HEK293 (cell line): ENCODE measurements around the gene LIG3.

Source experiments
- BCL11A ChIP-seq: fragments of 450-650 bp; formaldehyde crosslinking; IDR thresholded peaks from 2 replicates; pipeline ENCODE4 v1.5.1; 2016; ENCODE audit warnings: low read depth, missing biosample characterization, missing genetic modification characterization
- INSM2 ChIP-seq: fragments of 450-650 bp; formaldehyde crosslinking; IDR thresholded peaks from 2 replicates; pipeline ENCODE4 v1.5.1; 2016; ENCODE audit warnings: missing biosample characterization, missing genetic modification characterization
- KLF1 ChIP-seq: fragments of 450-650 bp; formaldehyde crosslinking; IDR thresholded peaks from 2 replicates; pipeline ENCODE4 v1.5.1; 2016; ENCODE audit warnings: missing biosample characterization, missing genetic modification characterization
- KLF8 ChIP-seq: fragments of 450-650 bp; formaldehyde crosslinking; IDR thresholded peaks from 2 replicates; pipeline ENCODE4 v1.5.1; 2016; ENCODE audit warnings: missing biosample characterization, missing genetic modification characterization
- OVOL3 ChIP-seq: fragments of 450-650 bp; formaldehyde crosslinking; IDR thresholded peaks from 2 replicates; pipeline ENCODE4 v1.5.1; 2016; ENCODE audit warnings: missing biosample characterization, missing genetic modification characterization
- SCRT2 ChIP-seq: fragments of 450-650 bp; formaldehyde crosslinking; IDR thresholded peaks from 2 replicates; pipeline ENCODE4 v1.5.1; 2016; ENCODE audit warnings: missing biosample characterization, missing genetic modification characterization
- SETDB1 ChIP-seq: IDR thresholded peaks from one replicate; pipeline ENCODE4 v1.6.1; 2017; ENCODE audit warnings: mild to moderate bottlenecking, low read length, moderate library complexity, mixed read lengths; ENCODE audit not compliant: insufficient read length
- TCF7L2 ChIP-seq: IDR thresholded peaks from 2 replicates; pipeline ENCODE4 v1.6.1; 2011; ENCODE audit warnings: low read depth, mild to moderate bottlenecking, inconsistent platforms, low read length, moderate library complexity, borderline replicate concordance
- YY1 ChIP-seq: fragments of 450-650 bp; formaldehyde crosslinking; IDR thresholded peaks from 2 replicates; pipeline ENCODE4 v1.5.1; 2018; ENCODE audit warnings: missing biosample characterization, missing genetic modification characterization
- ZBTB1 ChIP-seq: fragments of 450-650 bp; formaldehyde crosslinking; IDR thresholded peaks from 2 replicates; pipeline ENCODE4 v1.5.1; 2016; ENCODE audit warnings: missing biosample characterization, missing genetic modification characterization
- ZBTB17 ChIP-seq: fragments of 450-650 bp; formaldehyde crosslinking; IDR thresholded peaks from 2 replicates; pipeline ENCODE4 v1.5.1; 2016; ENCODE audit warnings: missing biosample characterization, missing genetic modification characterization
- ZEB2 ChIP-seq: fragments of 450-650 bp; formaldehyde crosslinking; IDR thresholded peaks from 2 replicates; pipeline ENCODE4 v1.5.1; 2016; ENCODE audit warnings: missing biosample characterization, missing genetic modification characterization
- ZFP3 ChIP-seq: fragments of 450-650 bp; formaldehyde crosslinking; IDR thresholded peaks from 2 replicates; pipeline ENCODE4 v1.5.1; 2016; ENCODE audit warnings: low read depth, missing biosample characterization, missing genetic modification characterization
- ZFP37 ChIP-seq: fragments of 450-650 bp; formaldehyde crosslinking; IDR thresholded peaks from 2 replicates; pipeline ENCODE4 v1.5.1; 2016; ENCODE audit warnings: missing biosample characterization, missing genetic modification characterization
- ZFP69B ChIP-seq: fragments of 450-650 bp; formaldehyde crosslinking; IDR thresholded peaks from 2 replicates; pipeline ENCODE4 v1.5.1; 2016; ENCODE audit warnings: missing biosample characterization, missing genetic modification characterization
- ZNF112 ChIP-seq: fragments of 450-650 bp; formaldehyde crosslinking; IDR thresholded peaks from 2 replicates; pipeline ENCODE4 v1.5.0; 2017; ENCODE audit warnings: missing biosample characterization, missing genetic modification characterization
- ZNF121 ChIP-seq: fragments of 450-650 bp; formaldehyde crosslinking; IDR thresholded peaks from 2 replicates; pipeline ENCODE4 v1.5.1; 2016; ENCODE audit warnings: missing biosample characterization, missing genetic modification characterization
- ZNF155 ChIP-seq: fragments of 450-650 bp; formaldehyde crosslinking; IDR thresholded peaks from 2 replicates; pipeline ENCODE4 v1.5.1; 2016; ENCODE audit warnings: missing biosample characterization, missing genetic modification characterization
- ZNF18 ChIP-seq: fragments of 450-650 bp; formaldehyde crosslinking; IDR thresholded peaks from 2 replicates; pipeline ENCODE4 v1.5.1; 2016; ENCODE audit warnings: missing biosample characterization, missing genetic modification characterization
- ZNF292 ChIP-seq: fragments of 450-650 bp; formaldehyde crosslinking; IDR thresholded peaks from 2 replicates; pipeline ENCODE4 v1.5.1; 2016; ENCODE audit warnings: low read depth, missing biosample characterization, missing genetic modification characterization, borderline replicate concordance
- ZNF366 ChIP-seq: fragments of 450-650 bp; formaldehyde crosslinking; conservative IDR thresholded peaks from 2 replicates; pipeline ENCODE4 v1.5.1; 2016; ENCODE audit warnings: missing biosample characterization, missing genetic modification characterization
- ZNF394 ChIP-seq: fragments of 450-650 bp; formaldehyde crosslinking; IDR thresholded peaks from 2 replicates; pipeline ENCODE4 v1.5.1; 2016; ENCODE audit warnings: missing biosample characterization, missing genetic modification characterization, mild to moderate bottlenecking, moderate library complexity, borderline replicate concordance
- ZNF404 ChIP-seq: fragments of 450-650 bp; formaldehyde crosslinking; IDR thresholded peaks from 2 replicates; pipeline ENCODE4 v1.5.1; 2017; ENCODE audit warnings: missing biosample characterization, missing genetic modification characterization
- ZNF501 ChIP-seq: fragments of 450-650 bp; formaldehyde crosslinking; IDR thresholded peaks from 2 replicates; pipeline ENCODE4 v1.5.1; 2016; ENCODE audit warnings: missing biosample characterization, missing genetic modification characterization
- ZNF555 ChIP-seq: fragments of 450-650 bp; formaldehyde crosslinking; conservative IDR thresholded peaks from 2 replicates; pipeline ENCODE4 v1.5.1; 2017; ENCODE audit warnings: missing biosample characterization, mild to moderate bottlenecking, missing genetic modification characterization, inconsistent platforms
- ZNF629 ChIP-seq: fragments of 450-650 bp; formaldehyde crosslinking; IDR thresholded peaks from 2 replicates; pipeline ENCODE4 v1.5.1; 2017; ENCODE audit warnings: missing biosample characterization, missing genetic modification characterization
- ZNF645 ChIP-seq: fragments of 450-650 bp; formaldehyde crosslinking; IDR thresholded peaks from 2 replicates; pipeline ENCODE4; 2016; ENCODE audit warnings: missing biosample characterization, missing genetic modification characterization
- ZNF658 ChIP-seq: fragments of 450-650 bp; formaldehyde crosslinking; IDR thresholded peaks from 2 replicates; pipeline ENCODE4; 2016; ENCODE audit warnings: missing biosample characterization, missing genetic modification characterization
- ZNF768 ChIP-seq: fragments of 450-650 bp; formaldehyde crosslinking; IDR thresholded peaks from 2 replicates; pipeline ENCODE4 v1.5.1; 2018; ENCODE audit warnings: missing biosample characterization, mild to moderate bottlenecking, missing genetic modification characterization
- TF ChIP-seq, protein P1 (sequence below): fragments of 450-650 bp; formaldehyde crosslinking; IDR thresholded peaks from 2 replicates; pipeline ENCODE4 v1.5.1; 2016; ENCODE audit warnings: missing biosample characterization, missing genetic modification characterization

Gene LIG3

GRCh38 chr17:34980681-34981537, 597 bp downstream of the LIG3 start (continued):
- TF ChIP-seq YY1 (tag by site-specific recombination) (0 out of 2 replicates have a peak, but pooled peaks have one; percentile 17), SCRT2 (tag by site-specific recombination) (no peak), ZNF768 (tag by site-specific recombination) (no peak), KLF1 (tag by site-specific recombination) (no peak), INSM2 (tag by site-specific recombination) (no peak), OVOL3 (tag by site-specific recombination) (no peak), ZNF658 (tag by site-specific recombination) (no peak), ZNF18 (tag by site-specific recombination) (no peak), ZNF394 (tag by site-specific recombination) (no peak; the same call in 1 of the 2 replicates), TCF7L2 (0 out of 2 replicates have a peak, but pooled peaks have one; percentile 22), ZNF645 (tag by site-specific recombination) (no peak), ZBTB17 (peak; percentile 24; the same call in 1 of the 2 replicates), ZNF629 (tag by site-specific recombination) (no peak), ZBTB1 (tag by site-specific recombination) (no peak), ZFP69B (tag by site-specific recombination) (no peak), ZNF121 (tag by site-specific recombination) (no peak), ZNF404 (tag by site-specific recombination) (no peak), SETDB1 (no peak), KLF8 (tag by site-specific recombination) (peak; percentile 58; the same call in 1 of the 2 replicates), ZNF555 (tag by site-specific recombination) (no peak), ZFP3 (tag by site-specific recombination) (no peak; the same call in 1 of the 2 replicates), ZNF155 (tag by site-specific recombination) (no peak), ZNF112 (tag by site-specific recombination) (no peak), ZNF501 (tag by site-specific recombination) (peak; percentile 66; the same call in 1 of the 2 replicates), ZNF366 (peak; percentile 56), ZNF292 (tag by site-specific recombination) (no peak), ZEB2 (tag by site-specific recombination) (peak; percentile 61), BCL11A (tag by site-specific recombination) (no peak; the same call in 1 of the 2 replicates), ZFP37 (tag by site-specific recombination) (peak; percentile 45; the same call in 1 of the 2 replicates)
- TF ChIP-seq, protein P1, sequence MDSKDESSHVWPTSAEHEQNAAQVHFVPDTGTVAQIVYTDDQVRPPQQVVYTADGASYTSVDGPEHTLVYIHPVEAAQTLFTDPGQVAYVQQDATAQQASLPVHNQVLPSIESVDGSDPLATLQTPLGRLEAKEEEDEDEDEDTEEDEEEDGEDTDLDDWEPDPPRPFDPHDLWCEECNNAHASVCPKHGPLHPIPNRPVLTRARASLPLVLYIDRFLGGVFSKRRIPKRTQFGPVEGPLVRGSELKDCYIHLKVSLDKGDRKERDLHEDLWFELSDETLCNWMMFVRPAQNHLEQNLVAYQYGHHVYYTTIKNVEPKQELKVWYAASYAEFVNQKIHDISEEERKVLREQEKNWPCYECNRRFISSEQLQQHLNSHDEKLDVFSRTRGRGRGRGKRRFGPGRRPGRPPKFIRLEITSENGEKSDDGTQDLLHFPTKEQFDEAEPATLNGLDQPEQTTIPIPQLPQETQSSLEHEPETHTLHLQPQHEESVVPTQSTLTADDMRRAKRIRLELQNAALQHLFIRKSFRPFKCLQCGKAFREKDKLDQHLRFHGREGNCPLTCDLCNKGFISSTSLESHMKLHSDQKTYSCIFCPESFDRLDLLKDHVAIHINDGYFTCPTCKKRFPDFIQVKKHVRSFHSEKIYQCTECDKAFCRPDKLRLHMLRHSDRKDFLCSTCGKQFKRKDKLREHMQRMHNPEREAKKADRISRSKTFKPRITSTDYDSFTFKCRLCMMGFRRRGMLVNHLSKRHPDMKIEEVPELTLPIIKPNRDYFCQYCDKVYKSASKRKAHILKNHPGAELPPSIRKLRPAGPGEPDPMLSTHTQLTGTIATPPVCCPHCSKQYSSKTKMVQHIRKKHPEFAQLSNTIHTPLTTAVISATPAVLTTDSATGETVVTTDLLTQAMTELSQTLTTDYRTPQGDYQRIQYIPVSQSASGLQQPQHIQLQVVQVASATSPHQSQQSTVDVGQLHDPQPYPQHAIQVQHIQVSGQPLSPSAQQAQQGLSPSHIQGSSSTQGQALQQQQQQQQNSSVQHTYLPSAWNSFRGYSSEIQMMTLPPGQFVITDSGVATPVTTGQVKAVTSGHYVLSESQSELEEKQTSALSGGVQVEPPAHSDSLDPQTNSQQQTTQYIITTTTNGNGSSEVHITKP (tag by site-specific recombination), result peak; percentile 44; the same call in 1 of the 2 replicates
